GM10847 (cell line): ENCODE results near the gene PCSK1.

ENCODE experiments used
- POLR2A ChIP-seq: IDR thresholded peaks from 2 replicates; pipeline ENCODE4 v1.6.1; 2011; ENCODE audit not compliant: insufficient read length; ENCODE audit errors: extremely low read depth

PCSK1 gene

GRCh38 chr5:96439477-96440184 is 6.6 kb upstream of the PCSK1 start:
- TF ChIP-seq POLR2A, result no peak

GRCh38 chr5:96434201-96434645 is 1.2 kb upstream of the PCSK1 start:
- TF ChIP-seq POLR2A, result no peak

- no peak for TF ChIP-seq POLR2A
Observed at GRCh38 chr5:96432216-96433065, 607 bp downstream of the PCSK1 start.

GRCh38 chr5:96431376-96432187 is 1.5 kb downstream of the PCSK1 start:
- TF ChIP-seq POLR2A, result no peak

- TF ChIP-seq POLR2A, result no peak
Observed at GRCh38 chr5:96427824-96428223, 5.2 kb downstream of the PCSK1 start.

GRCh38 chr5:96426831-96427230 is 6.2 kb downstream of the PCSK1 start:
- TF ChIP-seq POLR2A, result no peak

- TF ChIP-seq POLR2A, result no peak
Observed at GRCh38 chr5:96425443-96425842, 7.6 kb downstream of the PCSK1 start.

GRCh38 chr5:96415897-96416296 is 17.2 kb downstream of the PCSK1 start:
- TF ChIP-seq POLR2A, result no peak

GRCh38 chr5:96412868-96413449 is 20.1 kb downstream of the PCSK1 start:
- no peak for TF ChIP-seq POLR2A

- TF ChIP-seq POLR2A, result no peak
Observed at GRCh38 chr5:96410013-96410412, 23.0 kb downstream of the PCSK1 start.

- TF ChIP-seq POLR2A, result no peak
Observed at GRCh38 chr5:96408841-96409538, 24.1 kb downstream of the PCSK1 start.

- TF ChIP-seq POLR2A, result no peak
Observed at GRCh38 chr5:96408210-96408777, 24.8 kb downstream of the PCSK1 start.

GRCh38 chr5:96407436-96407835 is 25.6 kb downstream of the PCSK1 start:
- no peak for TF ChIP-seq POLR2A

- no peak for TF ChIP-seq POLR2A
Observed at GRCh38 chr5:96404191-96404867, 28.7 kb downstream of the PCSK1 start.
